Measurements from ENCODE around the gene TNS4. TPM values are rescaled to one million over a fixed set of nuclear protein-coding genes. Genes with fewer than 3 reads are reported as not detected.

Gene TNS4
- not detected for total RNA-seq

GRCh38 chr17:40501499-40501911 lies at the start of gene TNS4:
TNS4 (minus strand) TSS chr17:40501623; CDS start chr17:40496425, 5,198 bp downstream.

GRCh38 chr17:40443196-40443987 lies 58.0 kb downstream of the TNS4 start, which contains the start of gene IGFBP4:
IGFBP4 (plus strand) TSS chr17:40443450; CDS start chr17:40443736, 286 bp downstream.

Other genes starting within 250 kb of the TNS4 start
- gene CDC6, start 213.7 kb downstream of the TNS4 start, total RNA-seq = 4.8 TPM
- gene RARA, start 192.4 kb downstream of the TNS4 start, total RNA-seq = 8.5 TPM
- gene GJD3, start 136.9 kb downstream of the TNS4 start, total RNA-seq = not detected
- gene TOP2A, start 83.7 kb downstream of the TNS4 start, total RNA-seq = 38.5 TPM
- 13.8 TPM for gene IGFBP4, start 58.2 kb downstream of the TNS4 start, total RNA-seq
- gene CCR7, start 63.8 kb upstream of the TNS4 start, total RNA-seq = not detected
- 95.5 TPM for gene SMARCE1, start 146.2 kb upstream of the TNS4 start, total RNA-seq
- gene KRT222, start 163.6 kb upstream of the TNS4 start, total RNA-seq = 18.7 TPM
- not detected for gene KRT24, start 202.1 kb upstream of the TNS4 start, total RNA-seq

All from diencephalon (tissue), 1 donor.